HG03342 (cell line): ENCODE results near the gene NPY1R.

ENCODE experiments used
- ATAC-seq: cut with Tn5 transposase; IDR thresholded peaks from one replicate; pipeline ENCODE4 v1.9.1; 2021; ENCODE audit warnings: mild to moderate bottlenecking, moderate library complexity; ENCODE audit not compliant: unreplicated experiment

The NPY1R gene

DNA sequence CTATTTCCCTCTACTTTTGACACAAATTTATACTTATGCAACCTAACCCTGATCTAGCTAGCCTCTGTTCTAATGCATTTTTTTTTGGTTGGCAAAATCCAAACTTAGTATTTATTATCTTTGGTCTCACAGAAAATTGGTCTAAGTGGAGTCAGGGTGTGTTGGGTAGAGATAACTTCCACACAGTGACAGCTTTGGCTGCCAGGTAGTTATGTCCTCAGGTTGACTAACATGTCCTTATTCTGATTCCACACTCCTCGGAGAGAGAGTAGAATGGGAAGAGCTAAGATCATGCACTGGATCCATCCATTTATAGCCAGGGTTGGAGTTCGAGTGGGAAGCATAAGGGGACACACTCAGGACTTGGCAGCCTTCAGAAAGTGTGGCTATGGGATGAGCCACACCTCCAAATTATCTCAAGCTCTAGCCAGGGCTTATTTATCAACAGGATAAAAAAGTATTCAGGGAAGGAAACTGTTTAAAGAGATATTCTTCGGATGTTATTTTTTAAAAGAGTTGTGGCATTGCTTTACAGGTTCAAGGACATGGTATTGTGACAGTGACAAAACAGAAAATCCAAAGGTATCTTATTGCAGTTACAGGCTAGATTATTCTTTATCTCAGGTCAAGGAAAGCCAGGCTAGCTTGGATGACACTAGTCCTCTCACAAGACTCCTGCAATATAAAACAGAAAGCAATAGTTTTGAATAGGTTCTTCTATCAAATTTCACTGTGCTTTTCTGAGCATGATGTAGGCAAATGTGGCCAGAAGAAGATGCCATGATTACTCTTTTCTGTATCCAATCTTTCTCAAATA is 51.5 kb downstream of the NPY1R start:
- no peak for ATAC-seq

DNA sequence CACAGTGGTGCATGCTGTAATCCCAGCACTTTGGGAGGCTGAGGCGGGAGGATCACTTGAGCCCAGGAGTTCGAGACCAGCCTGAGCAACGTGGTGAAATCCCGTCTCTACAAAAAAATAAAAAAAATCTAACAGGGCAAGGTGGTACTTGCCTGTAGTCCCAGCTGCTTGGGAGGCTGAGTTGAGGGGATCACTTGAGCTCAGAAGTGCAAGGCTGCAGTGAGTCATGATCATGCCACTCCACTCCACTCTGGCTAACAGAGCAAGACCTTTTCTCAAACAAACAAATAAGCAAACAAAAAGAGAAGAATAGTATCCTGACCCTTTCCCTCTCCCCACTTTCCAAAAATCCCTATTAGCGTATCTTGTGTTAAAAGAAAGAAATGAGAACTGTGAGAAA is 52.7 kb downstream of the NPY1R start:
- no peak for ATAC-seq

DNA sequence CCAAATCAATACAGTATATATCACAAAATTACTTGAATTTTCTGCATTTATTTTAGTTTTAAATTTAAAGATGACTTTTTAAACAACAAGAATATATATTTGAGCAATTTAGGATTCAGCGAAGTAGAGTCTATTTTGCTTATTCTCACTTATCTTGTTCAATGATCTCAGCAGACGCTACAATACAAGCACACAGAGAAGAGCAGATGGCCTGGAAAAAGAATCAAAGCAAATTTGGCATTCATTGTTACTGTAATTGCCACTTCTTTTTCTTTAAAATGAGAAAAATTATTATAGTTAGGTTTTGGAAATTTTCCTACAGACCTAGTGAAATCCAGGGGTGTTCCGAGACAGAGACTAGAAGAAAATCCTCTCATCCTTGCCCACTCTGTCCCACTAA is 57.5 kb downstream of the NPY1R start:
- no peak for ATAC-seq
